HUES64 (cell line): Measurements from ENCODE around the gene VDAC1. TPM values are rescaled to one million over a fixed set of nuclear protein-coding genes. Genes with fewer than 3 reads are reported as not detected.

Experiments used
- H3K27ac ChIP-seq: 2 replicates; pipeline ENCODE4 v1.7.0; 2013; ENCODE audit warnings: low read depth, low read length, inconsistent platforms
- H3K27me3 ChIP-seq: 2 replicates; pipeline ENCODE4 v1.6.1; 2013; ENCODE audit warnings: mild to moderate bottlenecking, low read length; ENCODE audit not compliant: insufficient read depth
- H3K36me3 ChIP-seq: 2 replicates; pipeline ENCODE4 v1.6.1; 2013; ENCODE audit warnings: mild to moderate bottlenecking, low read length; ENCODE audit not compliant: insufficient read depth
- H3K4me1 ChIP-seq: 2 replicates; pipeline ENCODE4 v1.6.1; 2013; ENCODE audit warnings: mild to moderate bottlenecking, low read length, moderate library complexity; ENCODE audit not compliant: insufficient read depth
- H3K4me3 ChIP-seq: 2 replicates; pipeline ENCODE4 v1.5.1; 2013; ENCODE audit warnings: mild to moderate bottlenecking, low read length, moderate library complexity
- H3K9ac ChIP-seq: 2 replicates; pipeline ENCODE4 v1.6.1; 2013; ENCODE audit warnings: mild to moderate bottlenecking, low read depth, low read length
- H3K9me3 ChIP-seq: 2 replicates; pipeline ENCODE4 v1.6.1; 2013; ENCODE audit warnings: low read depth, low read length; ENCODE audit not compliant: insufficient read depth
- WGBS: fragments of 150-250, 120-280 bp; methylation state at CpG from one replicate; pipeline ENCODE4 v1.1.7; 2013; ENCODE audit warnings: missing lambda C conversion rate; 5-methylcytosine and 5-hydroxymethylcytosine counted together
- polyA plus RNA-seq, 2 experiments: library from polyadenylated mRNA; stranded (reverse); fragments of 50-300 nt; gene quantifications; one replicate each; pipeline ENCODE4 v1.2.3, GENCODE V29; 2013

The VDAC1 gene
- 171 TPM for polyA plus RNA-seq (2013, experiment 1 of 2)
- polyA plus RNA-seq (2013, experiment 2 of 2) = 190 TPM

GRCh38 chr5:134004626-134005416 is at the start of gene VDAC1:
TSS of gene VDAC1 (minus strand) at chr5:134004975. CDS start at chr5:133993012, 11,963 bp downstream.
- H3K27ac ChIP-seq = peak within 1 kb of the TSS; percentile 78
- peaks cover 23% of the 10 kb centered on the region for H3K4me1 ChIP-seq
- under 1% methylated on average over 96 of the region's 96 CpGs for WGBS

GRCh38 chr5:134053840-134054338 is 49.1 kb upstream of the VDAC1 start:
- peak overlapping the region; percentile 86 for H3K27ac ChIP-seq

More at GRCh38 chr5:134004626-134005416, at the start of gene VDAC1:
- Histone ChIP-seq H3K4me3 (peak within 1 kb of the TSS; percentile 91), H3K27me3 (no peaks in the 10 kb centered on the region), H3K9me3 (no peaks in the 10 kb centered on the region), H3K36me3 (peaks cover 18% of the 10 kb centered on the region), H3K9ac (peak within 1 kb of the TSS; percentile 95)

GRCh38 chr5:134053314-134053839 is 48.6 kb upstream of the VDAC1 start:
- Histone ChIP-seq H3K36me3 (no peaks in the 10 kb centered on the region), H3K27ac (peak overlapping the region; percentile 75; the same call in 1 of the 2 replicates), H3K4me3 (no peak overlapping the region), H3K4me1 (peaks cover 30% of the 10 kb centered on the region), H3K27me3 (no peaks in the 10 kb centered on the region), H3K9ac (no peak overlapping the region), H3K9me3 (no peaks in the 10 kb centered on the region)
- WGBS = 71% methylated on average over 8 of the region's 8 CpGs

More at GRCh38 chr5:134053840-134054338, 49.1 kb upstream of the VDAC1 start:
- H3K27me3 ChIP-seq = no peaks in the 10 kb centered on the region
- no peaks in the 10 kb centered on the region for H3K36me3 ChIP-seq
- WGBS = 53% methylated on average over 5 of the region's 5 CpGs
- peaks cover 30% of the 10 kb centered on the region for H3K4me1 ChIP-seq
- H3K9me3 ChIP-seq = no peaks in the 10 kb centered on the region
- no peak overlapping the region for H3K9ac ChIP-seq
- H3K4me3 ChIP-seq = no peak overlapping the region

- WGBS = 72% methylated on average over 2 of the region's 2 CpGs
- Histone ChIP-seq H3K9ac (no peak overlapping the region), H3K9me3 (no peaks in the 10 kb centered on the region), H3K4me3 (no peak overlapping the region), H3K27ac (no peak overlapping the region), H3K36me3 (no peaks in the 10 kb centered on the region), H3K4me1 (peaks cover 35% of the 10 kb centered on the region), H3K27me3 (no peaks in the 10 kb centered on the region)
Measured at GRCh38 chr5:134051305-134051704, 46.5 kb upstream of the VDAC1 start.

- H3K27ac ChIP-seq = no peak overlapping the region
- no peaks in the 10 kb centered on the region for H3K27me3 ChIP-seq
- H3K9ac ChIP-seq = no peak overlapping the region
- no peaks in the 10 kb centered on the region for H3K36me3 ChIP-seq
- no peak overlapping the region for H3K4me3 ChIP-seq
- H3K9me3 ChIP-seq = no peaks in the 10 kb centered on the region
- H3K4me1 ChIP-seq = peaks cover 28% of the 10 kb centered on the region
Measured at GRCh38 chr5:134048864-134049263, 44.1 kb upstream of the VDAC1 start.

- 88% methylated on average over 8 of the region's 8 CpGs for WGBS
- H3K4me3 ChIP-seq = no peak overlapping the region
Measured at GRCh38 chr5:134047687-134048056, 42.9 kb upstream of the VDAC1 start.

GRCh38 chr5:134046801-134047686 is 42.3 kb upstream of the VDAC1 start:
- Histone ChIP-seq H3K27ac (peak overlapping the region; percentile 44; the same call in 1 of the 2 replicates), H3K9me3 (no peaks in the 10 kb centered on the region), H3K4me3 (no peak overlapping the region), H3K36me3 (no peaks in the 10 kb centered on the region), H3K27me3 (no peaks in the 10 kb centered on the region), H3K9ac (no peak overlapping the region), H3K4me1 (peaks cover 14% of the 10 kb centered on the region)
- WGBS = 23% methylated on average over 5 of the region's 6 CpGs

More at GRCh38 chr5:134047687-134048056, 42.9 kb upstream of the VDAC1 start:
- Histone ChIP-seq H3K4me1 (peaks cover 19% of the 10 kb centered on the region), H3K9ac (no peak overlapping the region), H3K9me3 (no peaks in the 10 kb centered on the region), H3K27ac (peak overlapping the region; percentile 44; the same call in 1 of the 2 replicates), H3K27me3 (no peaks in the 10 kb centered on the region), H3K36me3 (no peaks in the 10 kb centered on the region)

- 87% methylated on average over 4 of the region's 4 CpGs for WGBS
Measured at GRCh38 chr5:134046330-134046729, 41.6 kb upstream of the VDAC1 start.

GRCh38 chr5:134043793-134044792 is 39.3 kb upstream of the VDAC1 start:
- Histone ChIP-seq H3K9ac (no peak overlapping the region), H3K4me3 (no peak overlapping the region), H3K27me3 (no peaks in the 10 kb centered on the region), H3K36me3 (no peaks in the 10 kb centered on the region), H3K4me1 (peaks cover 5% of the 10 kb centered on the region), H3K9me3 (no peaks in the 10 kb centered on the region), H3K27ac (no peak overlapping the region)
- WGBS = 83% methylated on average over 18 of the region's 18 CpGs

More at GRCh38 chr5:134046330-134046729, 41.6 kb upstream of the VDAC1 start:
- H3K27ac ChIP-seq = no peak overlapping the region
- H3K9me3 ChIP-seq = no peaks in the 10 kb centered on the region
- no peaks in the 10 kb centered on the region for H3K27me3 ChIP-seq
- no peak overlapping the region for H3K4me3 ChIP-seq
- H3K36me3 ChIP-seq = no peaks in the 10 kb centered on the region
- H3K9ac ChIP-seq = no peak overlapping the region
- peaks cover 11% of the 10 kb centered on the region for H3K4me1 ChIP-seq
